ENCODE results near the gene MVB12B. TPM values are rescaled to one million over a fixed set of nuclear protein-coding genes. Genes with fewer than 3 reads are reported as not detected.

MVB12B gene
- total and polyA plus RNA-seq, 2 of the 8 experiments (the other 6 are each of a cell fraction or from before 2014, with no cell fraction given) = 2.6 to 5.0 TPM

DNA sequence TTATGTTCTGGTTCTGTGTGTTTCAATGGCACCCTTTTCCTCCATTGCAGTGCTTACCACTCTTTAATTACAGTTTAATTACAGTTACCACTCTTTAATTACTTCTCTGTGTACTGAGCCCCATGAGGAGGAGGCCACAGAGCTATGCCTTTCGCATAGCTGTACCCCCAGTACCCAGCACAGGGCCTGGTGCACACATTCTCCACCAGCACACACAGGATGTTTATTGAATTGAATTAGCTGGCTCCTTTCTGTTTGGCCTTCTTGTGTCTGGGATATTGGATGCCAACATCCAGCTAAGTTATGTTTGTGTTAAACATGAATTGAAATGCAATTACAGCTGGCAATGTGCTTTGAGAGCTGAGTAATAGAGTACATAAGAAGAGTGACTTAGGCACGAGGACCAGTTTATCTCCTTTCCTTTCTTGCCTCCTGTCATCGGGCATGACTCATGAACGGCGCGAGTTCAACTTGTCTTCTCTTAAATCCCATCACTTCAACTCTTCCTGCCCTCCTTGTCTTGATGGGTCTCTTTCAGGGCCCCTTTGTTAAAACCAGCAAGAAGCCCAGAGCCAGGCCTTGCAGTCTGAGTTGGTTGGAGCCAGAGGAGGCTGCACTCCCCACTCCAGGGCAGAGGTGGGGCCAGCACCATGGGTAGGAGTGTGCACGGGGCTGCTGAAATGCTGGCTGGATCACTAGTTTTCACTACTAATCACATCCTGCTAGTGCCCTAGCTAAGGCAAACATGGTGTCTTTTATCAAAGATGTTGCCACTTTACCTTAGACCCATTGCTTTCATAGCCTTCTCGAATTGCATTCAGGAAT lies 37.4 kb downstream of the MVB12B start (continued):
- TF ChIP-seq, protein P1, sequence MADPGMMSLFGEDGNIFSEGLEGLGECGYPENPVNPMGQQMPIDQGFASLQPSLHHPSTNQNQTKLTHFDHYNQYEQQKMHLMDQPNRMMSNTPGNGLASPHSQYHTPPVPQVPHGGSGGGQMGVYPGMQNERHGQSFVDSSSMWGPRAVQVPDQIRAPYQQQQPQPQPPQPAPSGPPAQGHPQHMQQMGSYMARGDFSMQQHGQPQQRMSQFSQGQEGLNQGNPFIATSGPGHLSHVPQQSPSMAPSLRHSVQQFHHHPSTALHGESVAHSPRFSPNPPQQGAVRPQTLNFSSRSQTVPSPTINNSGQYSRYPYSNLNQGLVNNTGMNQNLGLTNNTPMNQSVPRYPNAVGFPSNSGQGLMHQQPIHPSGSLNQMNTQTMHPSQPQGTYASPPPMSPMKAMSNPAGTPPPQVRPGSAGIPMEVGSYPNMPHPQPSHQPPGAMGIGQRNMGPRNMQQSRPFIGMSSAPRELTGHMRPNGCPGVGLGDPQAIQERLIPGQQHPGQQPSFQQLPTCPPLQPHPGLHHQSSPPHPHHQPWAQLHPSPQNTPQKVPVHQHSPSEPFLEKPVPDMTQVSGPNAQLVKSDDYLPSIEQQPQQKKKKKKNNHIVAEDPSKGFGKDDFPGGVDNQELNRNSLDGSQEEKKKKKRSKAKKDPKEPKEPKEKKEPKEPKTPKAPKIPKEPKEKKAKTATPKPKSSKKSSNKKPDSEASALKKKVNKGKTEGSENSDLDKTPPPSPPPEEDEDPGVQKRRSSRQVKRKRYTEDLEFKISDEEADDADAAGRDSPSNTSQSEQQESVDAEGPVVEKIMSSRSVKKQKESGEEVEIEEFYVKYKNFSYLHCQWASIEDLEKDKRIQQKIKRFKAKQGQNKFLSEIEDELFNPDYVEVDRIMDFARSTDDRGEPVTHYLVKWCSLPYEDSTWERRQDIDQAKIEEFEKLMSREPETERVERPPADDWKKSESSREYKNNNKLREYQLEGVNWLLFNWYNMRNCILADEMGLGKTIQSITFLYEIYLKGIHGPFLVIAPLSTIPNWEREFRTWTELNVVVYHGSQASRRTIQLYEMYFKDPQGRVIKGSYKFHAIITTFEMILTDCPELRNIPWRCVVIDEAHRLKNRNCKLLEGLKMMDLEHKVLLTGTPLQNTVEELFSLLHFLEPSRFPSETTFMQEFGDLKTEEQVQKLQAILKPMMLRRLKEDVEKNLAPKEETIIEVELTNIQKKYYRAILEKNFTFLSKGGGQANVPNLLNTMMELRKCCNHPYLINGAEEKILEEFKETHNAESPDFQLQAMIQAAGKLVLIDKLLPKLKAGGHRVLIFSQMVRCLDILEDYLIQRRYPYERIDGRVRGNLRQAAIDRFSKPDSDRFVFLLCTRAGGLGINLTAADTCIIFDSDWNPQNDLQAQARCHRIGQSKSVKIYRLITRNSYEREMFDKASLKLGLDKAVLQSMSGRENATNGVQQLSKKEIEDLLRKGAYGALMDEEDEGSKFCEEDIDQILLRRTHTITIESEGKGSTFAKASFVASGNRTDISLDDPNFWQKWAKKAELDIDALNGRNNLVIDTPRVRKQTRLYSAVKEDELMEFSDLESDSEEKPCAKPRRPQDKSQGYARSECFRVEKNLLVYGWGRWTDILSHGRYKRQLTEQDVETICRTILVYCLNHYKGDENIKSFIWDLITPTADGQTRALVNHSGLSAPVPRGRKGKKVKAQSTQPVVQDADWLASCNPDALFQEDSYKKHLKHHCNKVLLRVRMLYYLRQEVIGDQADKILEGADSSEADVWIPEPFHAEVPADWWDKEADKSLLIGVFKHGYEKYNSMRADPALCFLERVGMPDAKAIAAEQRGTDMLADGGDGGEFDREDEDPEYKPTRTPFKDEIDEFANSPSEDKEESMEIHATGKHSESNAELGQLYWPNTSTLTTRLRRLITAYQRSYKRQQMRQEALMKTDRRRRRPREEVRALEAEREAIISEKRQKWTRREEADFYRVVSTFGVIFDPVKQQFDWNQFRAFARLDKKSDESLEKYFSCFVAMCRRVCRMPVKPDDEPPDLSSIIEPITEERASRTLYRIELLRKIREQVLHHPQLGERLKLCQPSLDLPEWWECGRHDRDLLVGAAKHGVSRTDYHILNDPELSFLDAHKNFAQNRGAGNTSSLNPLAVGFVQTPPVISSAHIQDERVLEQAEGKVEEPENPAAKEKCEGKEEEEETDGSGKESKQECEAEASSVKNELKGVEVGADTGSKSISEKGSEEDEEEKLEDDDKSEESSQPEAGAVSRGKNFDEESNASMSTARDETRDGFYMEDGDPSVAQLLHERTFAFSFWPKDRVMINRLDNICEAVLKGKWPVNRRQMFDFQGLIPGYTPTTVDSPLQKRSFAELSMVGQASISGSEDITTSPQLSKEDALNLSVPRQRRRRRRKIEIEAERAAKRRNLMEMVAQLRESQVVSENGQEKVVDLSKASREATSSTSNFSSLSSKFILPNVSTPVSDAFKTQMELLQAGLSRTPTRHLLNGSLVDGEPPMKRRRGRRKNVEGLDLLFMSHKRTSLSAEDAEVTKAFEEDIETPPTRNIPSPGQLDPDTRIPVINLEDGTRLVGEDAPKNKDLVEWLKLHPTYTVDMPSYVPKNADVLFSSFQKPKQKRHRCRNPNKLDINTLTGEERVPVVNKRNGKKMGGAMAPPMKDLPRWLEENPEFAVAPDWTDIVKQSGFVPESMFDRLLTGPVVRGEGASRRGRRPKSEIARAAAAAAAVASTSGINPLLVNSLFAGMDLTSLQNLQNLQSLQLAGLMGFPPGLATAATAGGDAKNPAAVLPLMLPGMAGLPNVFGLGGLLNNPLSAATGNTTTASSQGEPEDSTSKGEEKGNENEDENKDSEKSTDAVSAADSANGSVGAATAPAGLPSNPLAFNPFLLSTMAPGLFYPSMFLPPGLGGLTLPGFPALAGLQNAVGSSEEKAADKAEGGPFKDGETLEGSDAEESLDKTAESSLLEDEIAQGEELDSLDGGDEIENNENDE (IDR thresholded peaks at IDR 0.05; ENCODE audit: insufficient replicate concordance, low read length) = no peak
- TF ChIP-seq HDAC2 (IDR thresholded peaks at IDR 0.05; ENCODE audit: borderline replicate concordance in 1 of 2, low read depth in 2 of 2, low read length in 2 of 2) = no peak
- TF ChIP-seq BACH1 (IDR thresholded peaks at IDR 0.05; ENCODE audit: low read length) = no peak
- TF ChIP-seq, protein P2, sequence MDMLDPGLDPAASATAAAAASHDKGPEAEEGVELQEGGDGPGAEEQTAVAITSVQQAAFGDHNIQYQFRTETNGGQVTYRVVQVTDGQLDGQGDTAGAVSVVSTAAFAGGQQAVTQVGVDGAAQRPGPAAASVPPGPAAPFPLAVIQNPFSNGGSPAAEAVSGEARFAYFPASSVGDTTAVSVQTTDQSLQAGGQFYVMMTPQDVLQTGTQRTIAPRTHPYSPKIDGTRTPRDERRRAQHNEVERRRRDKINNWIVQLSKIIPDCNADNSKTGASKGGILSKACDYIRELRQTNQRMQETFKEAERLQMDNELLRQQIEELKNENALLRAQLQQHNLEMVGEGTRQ (IDR thresholded peaks at IDR 0.05; ENCODE audit: low read length) = no peak
- no peak for TF ChIP-seq KDM5A (IDR thresholded peaks at IDR 0.05; ENCODE audit: low read length)
- TF ChIP-seq, protein P3, sequence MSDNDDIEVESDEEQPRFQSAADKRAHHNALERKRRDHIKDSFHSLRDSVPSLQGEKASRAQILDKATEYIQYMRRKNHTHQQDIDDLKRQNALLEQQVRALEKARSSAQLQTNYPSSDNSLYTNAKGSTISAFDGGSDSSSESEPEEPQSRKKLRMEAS (IDR thresholded peaks at IDR 0.05) = no peak
- no peak for TF ChIP-seq NRF1 (IDR thresholded peaks at IDR 0.05; ENCODE audit: low read depth, low read length)
